ENCODE measurements around the gene SCAMP1. TPM values are rescaled to one million over a fixed set of nuclear protein-coding genes. Genes with fewer than 3 reads are reported as not detected.
"Not testable (repeated sequence)": the region's sequence is repeated elsewhere in the genome, so short reads cannot be mapped to it uniquely, and the experiment has no call there.

The SCAMP1 gene
- total RNA-seq, 2 donors from 2014 or later: 18.1 to 23.8 TPM

GRCh38 chr5:78339617-78340436, 20.6 kb upstream of the SCAMP1 start:
- H3K9me3 Mint-ChIP-seq: peaks cover 12% of the 10 kb centered on the region in 2 donors
- no peak for ATAC-seq (replicated peaks in 1 of 2)
- H3K36me3 Mint-ChIP-seq (ENCODE audit: insufficient read depth in 2 of 2): peaks cover 10 to 13% of the 10 kb centered on the region in 2 donors

GRCh38 chr5:78341440-78341839, 19.0 kb upstream of the SCAMP1 start:
- Mint-ChIP-seq H3K27ac (no peak overlapping the region), H3K4me1 (ENCODE audit: low read depth) (no peaks in the 10 kb centered on the region), H3K9me3 (peaks cover 12% of the 10 kb centered on the region in 2 donors), H3K36me3 (ENCODE audit: insufficient read depth in 2 of 2) (peaks cover 10 to 12% of the 10 kb centered on the region in 2 donors), H3K27me3 (ENCODE audit: low read depth) (no peaks in the 10 kb centered on the region), H3K4me3 (no peak overlapping the region)
- ATAC-seq (replicated peaks in 1 of 2): no peak
- no peak for DNase-seq

More at GRCh38 chr5:78339617-78340436, 20.6 kb upstream of the SCAMP1 start:
- DNase-seq: no peak
- H3K4me1 Mint-ChIP-seq (ENCODE audit: low read depth): no peaks in the 10 kb centered on the region
- no peak overlapping the region for H3K27ac Mint-ChIP-seq
- H3K27me3 Mint-ChIP-seq (ENCODE audit: low read depth): no peaks in the 10 kb centered on the region
- H3K4me3 Mint-ChIP-seq: no peak overlapping the region

GRCh38 chr5:78345485-78345884, 14.9 kb upstream of the SCAMP1 start:
- ATAC-seq (replicated peaks in 1 of 2): no peak
- Mint-ChIP-seq H3K4me3 (no peak overlapping the region), H3K27ac (no peak overlapping the region), H3K27me3 (ENCODE audit: low read depth) (no peaks in the 10 kb centered on the region), H3K4me1 (ENCODE audit: low read depth) (no peaks in the 10 kb centered on the region), H3K36me3 (ENCODE audit: insufficient read depth in 2 of 2) (no peaks in the 10 kb centered on the region), H3K9me3 (no peaks in the 10 kb centered on the region)
- no peak for DNase-seq

- no peak overlapping the region for H3K27ac Mint-ChIP-seq
- H3K27me3 Mint-ChIP-seq (ENCODE audit: low read depth): no peaks in the 10 kb centered on the region
- peaks cover 0 to 2% of the 10 kb centered on the region in 2 donors for H3K36me3 Mint-ChIP-seq (ENCODE audit: insufficient read depth in 2 of 2)
- H3K4me3 Mint-ChIP-seq: no peak overlapping the region
- DNase-seq: no peak
- peaks cover 4% of the 10 kb centered on the region for H3K4me1 Mint-ChIP-seq (ENCODE audit: low read depth)
- no peaks in the 10 kb centered on the region for H3K9me3 Mint-ChIP-seq
- ATAC-seq (replicated peaks in 1 of 2): no peak
These were observed 6.9 kb upstream of the SCAMP1 start for GRCh38 chr5:78353520-78353919.

GRCh38 chr5:78354066-78354670, 6.2 kb upstream of the SCAMP1 start:
- H3K4me1 Mint-ChIP-seq (ENCODE audit: low read depth): peaks cover 10% of the 10 kb centered on the region
- DNase-seq (no peak), ATAC-seq (replicated peaks in 1 of 2) (no peak)
- peaks cover 0 to 2% of the 10 kb centered on the region in 2 donors for H3K36me3 Mint-ChIP-seq (ENCODE audit: insufficient read depth in 2 of 2)
- no peak overlapping the region for H3K27ac Mint-ChIP-seq
- H3K27me3 Mint-ChIP-seq (ENCODE audit: low read depth): no peaks in the 10 kb centered on the region
- no peak overlapping the region for H3K4me3 Mint-ChIP-seq
- H3K9me3 Mint-ChIP-seq: no peaks in the 10 kb centered on the region

GRCh38 chr5:78355561-78355960, 4.9 kb upstream of the SCAMP1 start:
- Mint-ChIP-seq H3K36me3 (ENCODE audit: insufficient read depth in 2 of 2) (peaks cover 0 to 5% of the 10 kb centered on the region in 2 donors), H3K9me3 (no peaks in the 10 kb centered on the region), H3K27ac (no peak overlapping the region), H3K27me3 (ENCODE audit: low read depth) (no peaks in the 10 kb centered on the region), H3K4me1 (ENCODE audit: low read depth) (peaks cover 17% of the 10 kb centered on the region), H3K4me3 (no peak overlapping the region)
- no peak for ATAC-seq (replicated peaks in 1 of 2)
- DNase-seq: no peak

GRCh38 chr5:78359455-78359830, 974 bp upstream of the SCAMP1 start:
- DNase-seq; ATAC-seq (replicated peaks in 1 of 2); H3K9me3 Mint-ChIP-seq; H3K36me3 Mint-ChIP-seq (ENCODE audit: insufficient read depth in 2 of 2); H3K27me3 Mint-ChIP-seq (ENCODE audit: low read depth): not testable (repeated sequence)
- Mint-ChIP-seq H3K4me3 (peak overlapping the region; percentile 93 to 96), H3K4me1 (ENCODE audit: low read depth) (peaks cover 46% of the 10 kb centered on the region), H3K27ac (peak overlapping the region; percentile 97)

- H3K4me1 Mint-ChIP-seq (ENCODE audit: low read depth): peaks cover 48% of the 10 kb centered on the region
These were observed 182 bp downstream of the SCAMP1 start for GRCh38 chr5:78360674-78360923.

GRCh38 chr5:78360924-78361630, 660 bp downstream of the SCAMP1 start:
- DNase-seq: peak; percentile 64 to 74
- peak; percentile 58 to 62 for ATAC-seq (replicated peaks in 1 of 2)
- no peaks in the 10 kb centered on the region for H3K9me3 Mint-ChIP-seq
- H3K4me1 Mint-ChIP-seq (ENCODE audit: low read depth): peaks cover 48% of the 10 kb centered on the region
- peak overlapping the region; percentile 93 to 96 for H3K4me3 Mint-ChIP-seq
- peaks cover 2 to 7% of the 10 kb centered on the region in 2 donors for H3K36me3 Mint-ChIP-seq (ENCODE audit: insufficient read depth in 2 of 2)
- H3K27ac Mint-ChIP-seq: peak overlapping the region; percentile 84
- no peaks in the 10 kb centered on the region for H3K27me3 Mint-ChIP-seq (ENCODE audit: low read depth)

More at GRCh38 chr5:78360674-78360923, 182 bp downstream of the SCAMP1 start:
- ATAC-seq (replicated peaks in 1 of 2): no peak
- Mint-ChIP-seq H3K4me3 (peak overlapping the region; percentile 93 to 96), H3K27me3 (ENCODE audit: low read depth) (no peaks in the 10 kb centered on the region), H3K9me3 (no peaks in the 10 kb centered on the region), H3K36me3 (ENCODE audit: insufficient read depth in 2 of 2) (peaks cover 2 to 7% of the 10 kb centered on the region in 2 donors), H3K27ac (peak overlapping the region; percentile 68)
- DNase-seq: no peak

GRCh38 chr5:78361631-78361993, 1.2 kb downstream of the SCAMP1 start:
- H3K4me3 Mint-ChIP-seq: peak overlapping the region; percentile 93 to 96
- no peaks in the 10 kb centered on the region for H3K27me3 Mint-ChIP-seq (ENCODE audit: low read depth)
- DNase-seq: no peak
- H3K27ac Mint-ChIP-seq: peak overlapping the region; percentile 84
- H3K36me3 Mint-ChIP-seq (ENCODE audit: insufficient read depth in 2 of 2): peaks cover 2 to 7% of the 10 kb centered on the region in 2 donors
- no peaks in the 10 kb centered on the region for H3K9me3 Mint-ChIP-seq
- H3K4me1 Mint-ChIP-seq (ENCODE audit: low read depth): peaks cover 50% of the 10 kb centered on the region
- ATAC-seq (replicated peaks in 1 of 2): no peak

GRCh38 chr5:78362220-78362619, 1.8 kb downstream of the SCAMP1 start:
- H3K4me1 Mint-ChIP-seq (ENCODE audit: low read depth): peaks cover 56% of the 10 kb centered on the region
- H3K27ac Mint-ChIP-seq: peak overlapping the region; percentile 84
- H3K9me3 Mint-ChIP-seq: no peaks in the 10 kb centered on the region
- peaks cover 2 to 7% of the 10 kb centered on the region in 2 donors for H3K36me3 Mint-ChIP-seq (ENCODE audit: insufficient read depth in 2 of 2)
- ATAC-seq (replicated peaks in 1 of 2) (no peak), DNase-seq (no peak)
- peak overlapping the region; percentile 93 to 96 for H3K4me3 Mint-ChIP-seq
- H3K27me3 Mint-ChIP-seq (ENCODE audit: low read depth): no peaks in the 10 kb centered on the region

GRCh38 chr5:78364005-78364404, 3.6 kb downstream of the SCAMP1 start:
- no peaks in the 10 kb centered on the region for H3K9me3 Mint-ChIP-seq
- H3K4me1 Mint-ChIP-seq (ENCODE audit: low read depth): peaks cover 56% of the 10 kb centered on the region
- peaks cover 2 to 6% of the 10 kb centered on the region in 2 donors for H3K36me3 Mint-ChIP-seq (ENCODE audit: insufficient read depth in 2 of 2)
- H3K27me3 Mint-ChIP-seq (ENCODE audit: low read depth): no peaks in the 10 kb centered on the region
- DNase-seq: no peak
- H3K27ac Mint-ChIP-seq: no peak overlapping the region
- no peak overlapping the region for H3K4me3 Mint-ChIP-seq
- ATAC-seq (replicated peaks in 1 of 2): no peak

- H3K27me3 Mint-ChIP-seq (ENCODE audit: low read depth): no peaks in the 10 kb centered on the region
- H3K36me3 Mint-ChIP-seq (ENCODE audit: insufficient read depth in 2 of 2): peaks cover 0 to 1% of the 10 kb centered on the region in 2 donors
- H3K4me3 Mint-ChIP-seq: peak overlapping the region in 1 of 2 donors; percentile 33
- no peak overlapping the region for H3K27ac Mint-ChIP-seq
- peaks cover 50% of the 10 kb centered on the region for H3K4me1 Mint-ChIP-seq (ENCODE audit: low read depth)
- ATAC-seq (replicated peaks in 1 of 2) (peak; percentile 78 to 89), DNase-seq (peak; percentile 5 to 14)
- no peaks in the 10 kb centered on the region for H3K9me3 Mint-ChIP-seq
These were observed 7.0 kb downstream of the SCAMP1 start for GRCh38 chr5:78367318-78367991.

Data from activated T-cell treated with anti-CD3 and anti-CD28 coated beads, Interleukin-2, amount 50 U/mL, for 72 hours (primary cell).